Lung (tissue), 12 donors: ENCODE measurements around the gene ZSCAN20. TPM values are rescaled to one million over a fixed set of nuclear protein-coding genes. Genes with fewer than 3 reads are reported as not detected.

Experiments used
- ATAC-seq: fragments of 200-7000 bp; cut with Tn5 transposase; one replicate; pipeline ENCODE4 v1.9.1; 2020; ENCODE audit warnings: moderate number of reproducible peaks; ENCODE audit not compliant: insufficient read depth, low FRiP score
- DNase-seq, 3 donors: peaks; one replicate each; pipeline ENCODE4 v3.0.0-alpha.2; 2013 to 2017
- H3K27ac ChIP-seq, 2 donors: one replicate each; pipeline ENCODE4 v1.5.1; 2013; ENCODE audit warnings: mild to moderate bottlenecking in 2 of 2, moderate library complexity in 2 of 2, control low read depth in 1 of 2, inconsistent platforms in 1 of 2, low read depth in 1 of 2, low read length in 1 of 2
- H3K27me3 ChIP-seq, 3 donors: one replicate each; pipeline ENCODE4 v1.5.1; 2013; ENCODE audit warnings: low read length in 2 of 3; ENCODE audit not compliant: control insufficient read depth in 3 of 3, insufficient read depth in 3 of 3
- H3K36me3 ChIP-seq, 4 donors: one replicate each; pipeline ENCODE4 v1.5.1; 2013; ENCODE audit warnings: low read length in 4 of 4, mild to moderate bottlenecking in 1 of 4, moderate library complexity in 1 of 4; ENCODE audit not compliant: control insufficient read depth in 4 of 4, insufficient read depth in 4 of 4
- H3K4me1 ChIP-seq, 5 donors: one replicate each; pipeline ENCODE4 v1.5.1; 2013; ENCODE audit warnings: low read length in 5 of 5, mild to moderate bottlenecking in 2 of 5, moderate library complexity in 1 of 5; ENCODE audit not compliant: control insufficient read depth in 5 of 5, insufficient read depth in 5 of 5
- H3K4me3 ChIP-seq: one replicate; pipeline ENCODE4 v1.5.1; 2013; ENCODE audit warnings: mild to moderate bottlenecking, control low read depth, moderate library complexity
- H3K9ac ChIP-seq, 2 donors: one replicate each; pipeline ENCODE4 v1.5.1; 2013; ENCODE audit warnings: low read length in 2 of 2, control low read depth in 1 of 2; ENCODE audit not compliant: insufficient read depth in 1 of 2
- H3K9me3 ChIP-seq, 4 donors: one replicate each; pipeline ENCODE4 v1.5.1; 2013; ENCODE audit warnings: low read length in 3 of 4, mild to moderate bottlenecking in 1 of 4, moderate library complexity in 1 of 4; ENCODE audit not compliant: control insufficient read depth in 4 of 4, insufficient read depth in 3 of 4
- WGBS, 2 donors: extraction: QIAGEN DNeasy Blood & Tissue Kit; methylation state at CpG; one replicate each; pipeline ENCODE4 v1.1.7; 2013; 5-methylcytosine and 5-hydroxymethylcytosine counted together
- polyA plus RNA-seq, 2 donors: library from polyadenylated mRNA; stranded (reverse); fragments of 200-250 nt; gene quantifications; one replicate each; pipeline ENCODE4 v1.2.1, GENCODE V29; 2013
- total RNA-seq, 2 donors: library from RNA; depleted of rRNA in 1 of 2; stranded (reverse); fragments of >200 nt in 1 of 2; gene quantifications; one replicate each; pipeline ENCODE4 v1.2.1, GENCODE V29; 2014 to 2021
- TF ChIP-seq, protein P1 (sequence below): IDR thresholded peaks from 2 replicates; pipeline ENCODE4 v1.5.1; 2012; ENCODE audit warnings: mild to moderate bottlenecking; ENCODE audit errors: control extremely low read depth, extremely low read depth
- donor health status: control.
- donor health status: control.
- donor health status: Bipolar disorder and iron deficiency.
- donor health status: healthy.
- donor health status: DM: yes; HTN: yes; CAD: no.

The ZSCAN20 gene
- total and polyA plus RNA-seq, 4 donors, result 0.67 to 5.7 (median 3.2) TPM

DNA sequence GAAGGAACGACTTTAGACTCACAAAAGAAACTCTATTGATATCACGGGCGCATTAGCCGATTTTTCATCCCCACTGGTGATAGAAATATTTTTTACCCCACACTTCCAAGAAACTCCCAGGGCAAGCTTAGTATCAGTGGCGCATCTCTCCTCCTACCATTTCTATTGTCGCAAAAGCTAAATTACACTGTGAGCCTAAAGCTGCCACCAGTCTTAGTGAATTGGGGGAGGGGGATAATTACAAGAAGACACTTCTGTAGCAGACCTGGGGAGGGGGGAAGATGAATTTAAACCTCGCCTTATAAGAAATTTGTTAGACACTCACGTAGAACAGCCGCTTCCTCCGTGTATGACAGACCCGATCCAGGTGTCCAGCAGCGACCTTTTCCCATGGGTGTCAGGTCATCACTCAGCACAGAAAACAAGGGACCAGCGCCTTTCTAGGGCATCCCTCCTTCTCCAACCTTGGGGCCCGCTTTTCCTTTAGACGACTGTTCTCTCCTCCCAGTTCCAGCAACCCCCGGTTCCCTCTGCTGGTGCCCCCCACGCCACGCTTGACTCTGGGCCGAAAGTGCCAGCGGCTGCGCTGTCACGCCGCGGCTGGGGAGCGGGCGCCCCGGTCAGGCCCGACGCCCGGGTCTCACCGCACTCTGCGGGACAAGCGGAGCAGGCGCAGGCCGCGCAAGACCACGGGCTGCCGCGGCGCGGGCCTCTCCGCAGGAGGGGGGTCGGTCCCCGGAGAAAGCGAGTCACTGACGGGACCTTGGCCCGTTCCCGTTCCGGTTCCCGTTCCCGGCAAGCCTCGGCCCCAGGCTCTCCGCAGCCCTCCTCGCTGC, 42.4 kb upstream of the ZSCAN20 start:
- peaks cover 0 to 42% (median 4%) of the 10 kb centered on the region in 5 donors for H3K4me1 ChIP-seq
- H3K9me3 ChIP-seq, result no peaks in the 10 kb centered on the region
- TF ChIP-seq, protein P1, sequence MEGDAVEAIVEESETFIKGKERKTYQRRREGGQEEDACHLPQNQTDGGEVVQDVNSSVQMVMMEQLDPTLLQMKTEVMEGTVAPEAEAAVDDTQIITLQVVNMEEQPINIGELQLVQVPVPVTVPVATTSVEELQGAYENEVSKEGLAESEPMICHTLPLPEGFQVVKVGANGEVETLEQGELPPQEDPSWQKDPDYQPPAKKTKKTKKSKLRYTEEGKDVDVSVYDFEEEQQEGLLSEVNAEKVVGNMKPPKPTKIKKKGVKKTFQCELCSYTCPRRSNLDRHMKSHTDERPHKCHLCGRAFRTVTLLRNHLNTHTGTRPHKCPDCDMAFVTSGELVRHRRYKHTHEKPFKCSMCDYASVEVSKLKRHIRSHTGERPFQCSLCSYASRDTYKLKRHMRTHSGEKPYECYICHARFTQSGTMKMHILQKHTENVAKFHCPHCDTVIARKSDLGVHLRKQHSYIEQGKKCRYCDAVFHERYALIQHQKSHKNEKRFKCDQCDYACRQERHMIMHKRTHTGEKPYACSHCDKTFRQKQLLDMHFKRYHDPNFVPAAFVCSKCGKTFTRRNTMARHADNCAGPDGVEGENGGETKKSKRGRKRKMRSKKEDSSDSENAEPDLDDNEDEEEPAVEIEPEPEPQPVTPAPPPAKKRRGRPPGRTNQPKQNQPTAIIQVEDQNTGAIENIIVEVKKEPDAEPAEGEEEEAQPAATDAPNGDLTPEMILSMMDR, result no peak
- WGBS, 2 donors, result 9 to 10% methylated on average over 44 to 54 of the region's 54 CpGs
- H3K4me3 ChIP-seq, result peak overlapping the region; percentile 88
- H3K27ac ChIP-seq, result peak overlapping the region; percentile 48 to 91
- peak overlapping the region in 1 of 2 donors; percentile 17 for H3K9ac ChIP-seq
- ATAC-seq (no peak), DNase-seq (peak; percentile 35 to 66 (median 65))
- H3K27me3 ChIP-seq, result peaks cover 0 to 8% (median 6%) of the 10 kb centered on the region in 3 donors
- H3K36me3 ChIP-seq, result no peaks in the 10 kb centered on the region

DNA sequence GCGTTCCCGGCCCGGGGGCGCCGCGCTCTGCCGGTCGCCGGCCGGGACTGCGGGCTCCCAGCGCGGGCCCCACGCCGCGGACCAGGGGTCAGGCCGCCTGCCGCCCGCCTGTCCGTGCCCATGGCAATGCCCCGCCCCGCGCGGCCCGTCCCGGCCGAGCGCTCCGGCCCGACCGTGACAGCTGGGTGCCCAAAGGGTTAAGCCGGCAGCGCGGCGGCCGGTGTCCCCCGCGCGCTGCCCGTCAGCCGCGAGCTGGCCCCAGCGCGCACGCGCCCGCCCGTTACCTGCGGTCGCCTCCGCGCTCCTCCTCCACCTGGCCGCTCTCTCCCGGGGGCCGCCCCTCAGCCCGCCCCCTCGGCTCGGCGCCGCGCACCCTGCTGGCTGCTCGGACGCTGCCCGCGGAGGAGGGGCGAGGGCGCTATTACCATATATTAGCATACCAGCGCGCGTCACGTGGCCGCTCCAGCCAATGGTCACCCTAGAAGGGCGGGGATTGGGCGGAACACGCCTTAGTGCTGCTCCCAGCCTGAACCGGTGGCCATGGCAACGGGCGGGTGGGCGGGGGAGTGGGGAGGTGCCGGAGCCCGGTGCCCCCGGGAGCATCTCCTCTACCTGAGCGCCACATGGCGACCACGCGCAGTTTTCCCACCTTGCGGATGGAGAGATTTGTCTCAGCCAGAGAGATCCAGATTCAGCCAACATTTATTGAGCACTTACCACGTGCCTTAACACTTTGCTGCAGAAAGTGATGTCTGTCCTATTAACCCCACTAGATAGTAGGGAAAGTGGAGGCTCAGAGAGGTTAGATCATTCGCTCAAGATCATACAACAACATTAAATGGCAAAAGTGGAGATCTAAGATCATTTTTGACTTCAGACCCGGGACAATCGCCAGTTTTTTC, 41.5 kb upstream of the ZSCAN20 start, which contains the start of gene PHC2:
PHC2 (minus strand) TSS at position 404 of the 902 bp plus-strand sequence. CDS start 55,556 bp downstream, outside the sequence.
- peak; percentile 94 for ATAC-seq
- peak within 1 kb of the TSS; percentile 48 to 91 for H3K27ac ChIP-seq
- TF ChIP-seq, protein P1, result no peak

DNA sequence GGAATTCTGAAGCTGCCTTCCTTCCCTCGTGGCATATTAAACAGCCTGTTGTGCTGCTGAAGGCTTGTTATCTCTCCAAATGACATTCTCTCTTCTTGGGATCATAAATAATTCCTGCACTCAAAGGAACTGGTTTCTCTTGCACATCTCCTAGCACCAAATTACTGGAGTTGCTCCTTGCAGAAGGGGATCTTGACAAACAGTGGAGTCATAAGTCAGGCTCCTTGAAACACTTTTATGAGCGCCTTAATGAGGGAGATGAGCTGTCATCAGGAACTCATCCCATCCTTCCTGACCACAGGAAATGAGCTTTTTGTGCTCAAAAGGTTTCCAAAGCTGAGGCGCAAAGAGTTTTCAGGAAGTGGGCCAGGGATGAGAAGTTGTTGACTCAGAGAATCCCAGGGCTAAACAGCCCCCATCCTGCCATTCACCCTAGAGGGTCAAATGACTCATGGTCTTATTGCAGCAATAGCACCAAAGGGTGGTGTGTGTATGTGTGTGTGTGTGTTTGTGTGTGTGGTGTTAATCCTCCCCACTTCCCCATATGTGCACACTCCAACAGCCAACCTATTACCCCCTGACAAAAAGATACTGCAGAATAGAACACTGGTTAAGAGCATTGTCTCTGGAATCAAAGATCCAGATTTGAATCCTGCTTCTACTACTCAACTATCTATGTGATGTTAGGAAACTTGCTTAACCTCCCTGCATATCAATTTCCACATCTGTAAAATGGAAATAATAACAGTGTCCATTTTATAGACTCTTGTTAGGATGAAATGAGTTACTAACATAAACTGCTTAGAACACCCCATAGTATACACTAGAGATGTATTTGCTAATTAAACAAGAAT, 38.7 kb upstream of the ZSCAN20 start:
- ATAC-seq (peak; percentile 45), DNase-seq (peak; percentile 49 to 76 (median 55))
- peaks cover 0 to 5% (median 3%) of the 10 kb centered on the region in 3 donors for H3K27me3 ChIP-seq
- TF ChIP-seq, protein P1, result no peak
- no peak overlapping the region for H3K9ac ChIP-seq
- H3K4me3 ChIP-seq, result no peak overlapping the region
- WGBS, 2 donors, result 23 to 37% methylated on average over 3 of the region's 3 CpGs
- H3K36me3 ChIP-seq, result no peaks in the 10 kb centered on the region
- no peaks in the 10 kb centered on the region for H3K9me3 ChIP-seq
- H3K27ac ChIP-seq, result peak overlapping the region in 1 of 2 donors; percentile 76
- peaks cover 0 to 31% (median 4%) of the 10 kb centered on the region in 5 donors for H3K4me1 ChIP-seq

More for the DNA sequence above, 41.5 kb upstream of the ZSCAN20 start, which contains the start of gene PHC2:
- peak; percentile 95 to 97 (median 96) for DNase-seq
- Histone ChIP-seq H3K9ac (peak within 1 kb of the TSS in 1 of 2 donors; percentile 17), H3K36me3 (no peaks in the 10 kb centered on the region), H3K4me3 (peak within 1 kb of the TSS; percentile 88), H3K4me1 (peaks cover 0 to 48% (median 4%) of the 10 kb centered on the region in 5 donors), H3K9me3 (no peaks in the 10 kb centered on the region), H3K27me3 (peaks cover 0 to 8% (median 6%) of the 10 kb centered on the region in 3 donors)
- 2% methylated on average over 51 to 91 of the region's 91 CpGs for WGBS, 2 donors
